Esophagus squamous epithelium (tissue), 5 donors: ENCODE results near the gene PRRG2. TPM values are rescaled to one million over a fixed set of nuclear protein-coding genes. Genes with fewer than 3 reads are reported as not detected.

ENCODE experiments used
- DNase-seq: peaks from one replicate; lab custom pipeline; 2025; lab: John Stamatoyannopoulos, UW
- H3K27ac ChIP-seq, 4 donors: fragments of 200-600 bp; sonication (generic); one replicate each; pipeline ENCODE4 v1.5.1; 2016 to 2019; ENCODE audit warnings: mild to moderate bottlenecking in 1 of 4
- H3K27me3 ChIP-seq, 4 donors: fragments of 200-600 bp; sonication (generic); 1 replicate in 3 of 4; 2 replicates in 1 of 4; pipeline versions ENCODE4 v1.5.1 to v1.6.0; 2017 to 2021; ENCODE audit warnings: antibody characterized with exemption in 1 of 4
- H3K36me3 ChIP-seq, 3 donors: fragments of 200-600 bp; sonication (generic); one replicate each; pipeline ENCODE4 v1.5.1; 2016 to 2019
- H3K4me1 ChIP-seq, 3 donors: fragments of 200-600 bp; sonication (generic); one replicate each; pipeline ENCODE4 v1.5.1; 2017 to 2019
- H3K4me3 ChIP-seq, 4 donors: fragments of 200-600 bp; sonication (generic); 1 replicate in 3 of 4; 2 replicates in 1 of 4; pipeline ENCODE4 v1.5.1; 2016 to 2019; ENCODE audit warnings: mild to moderate bottlenecking in 2 of 4, moderate library complexity in 1 of 4
- H3K9me3 ChIP-seq, 3 donors: fragments of 200-600 bp; sonication (generic); one replicate each; pipeline ENCODE4 v1.5.1; 2016 to 2019
- POLR2A ChIP-seq, 4 donors: fragments of 450-650 bp; IDR thresholded peaks; one replicate each; pipeline ENCODE4 v1.6.1; 2017; ENCODE audit warnings: antibody characterized with exemption in 4 of 4, mild to moderate bottlenecking in 4 of 4, moderate library complexity in 3 of 4
- WGBS, 2 donors: methylation state at CpG; one replicate each; pipeline ENCODE4 v1.1.5; 2018; 5-methylcytosine and 5-hydroxymethylcytosine counted together
- intact Hi-C: fragments of 100-400 bp; cut with DNase I; formaldehyde crosslinking; loops from one replicate; pipeline ENCODE4 v1.15.0; 2022
- total RNA-seq, 4 donors: library from RNA; depleted of rRNA; stranded (reverse); fragments of >200 nt; gene quantifications; one replicate each; pipeline ENCODE4 v1.1.0, GENCODE V29; 2016
- TF ChIP-seq, protein P1 (sequence below), 6 experiments: fragments of 450-650 bp in 4 of 6; fragments of 200-600 bp in 2 of 6; sonication (generic) in 2 of 6; IDR thresholded peaks; one replicate each; pipeline ENCODE4 v1.5.1; 2016 to 2019; ENCODE audit warnings: antibody characterized with exemption in 6 of 6, mild to moderate bottlenecking in 4 of 6, moderate library complexity in 4 of 6
- donor health status: DM: yes; HTN: yes; CAD: no.

PRRG2 gene
- total RNA-seq, 4 donors from 2014 or later, result 7.7 to 19.8 (median 8.8) TPM

DNA sequence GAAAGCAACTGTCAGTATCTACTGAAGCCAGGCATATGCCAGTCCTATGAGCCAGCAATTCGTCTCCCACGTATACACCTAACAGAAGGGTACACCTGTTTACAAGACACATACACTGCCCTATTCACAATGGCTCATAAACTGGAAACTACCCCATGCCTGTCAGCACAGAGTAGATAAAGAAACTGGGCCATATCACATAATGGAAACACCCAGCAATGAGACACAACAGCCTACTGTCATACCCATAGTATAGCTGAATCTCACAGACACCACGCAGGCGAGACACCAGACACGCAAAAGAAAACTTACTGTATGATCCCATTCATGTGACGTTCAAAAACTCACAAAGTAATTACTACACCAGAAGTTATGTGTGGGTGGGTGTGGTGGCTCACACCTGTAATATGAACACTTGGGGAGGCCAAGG, 16.5 kb upstream of the PRRG2 start:
- H3K27me3 ChIP-seq, result no peaks in the 10 kb centered on the region
- H3K36me3 ChIP-seq, result peaks cover 0 to 19% (median 2%) of the 10 kb centered on the region in 3 donors
- H3K27ac ChIP-seq, result no peak overlapping the region
- no peaks in the 10 kb centered on the region for H3K9me3 ChIP-seq
- peaks cover 0 to 61% (median 12%) of the 10 kb centered on the region in 3 donors for H3K4me1 ChIP-seq
- intact Hi-C loops, result no loop called here
- TF ChIP-seq, protein P1, sequence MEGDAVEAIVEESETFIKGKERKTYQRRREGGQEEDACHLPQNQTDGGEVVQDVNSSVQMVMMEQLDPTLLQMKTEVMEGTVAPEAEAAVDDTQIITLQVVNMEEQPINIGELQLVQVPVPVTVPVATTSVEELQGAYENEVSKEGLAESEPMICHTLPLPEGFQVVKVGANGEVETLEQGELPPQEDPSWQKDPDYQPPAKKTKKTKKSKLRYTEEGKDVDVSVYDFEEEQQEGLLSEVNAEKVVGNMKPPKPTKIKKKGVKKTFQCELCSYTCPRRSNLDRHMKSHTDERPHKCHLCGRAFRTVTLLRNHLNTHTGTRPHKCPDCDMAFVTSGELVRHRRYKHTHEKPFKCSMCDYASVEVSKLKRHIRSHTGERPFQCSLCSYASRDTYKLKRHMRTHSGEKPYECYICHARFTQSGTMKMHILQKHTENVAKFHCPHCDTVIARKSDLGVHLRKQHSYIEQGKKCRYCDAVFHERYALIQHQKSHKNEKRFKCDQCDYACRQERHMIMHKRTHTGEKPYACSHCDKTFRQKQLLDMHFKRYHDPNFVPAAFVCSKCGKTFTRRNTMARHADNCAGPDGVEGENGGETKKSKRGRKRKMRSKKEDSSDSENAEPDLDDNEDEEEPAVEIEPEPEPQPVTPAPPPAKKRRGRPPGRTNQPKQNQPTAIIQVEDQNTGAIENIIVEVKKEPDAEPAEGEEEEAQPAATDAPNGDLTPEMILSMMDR (IDR thresholded peaks at IDR 0.05), result no peak
- TF ChIP-seq POLR2A (IDR thresholded peaks at IDR 0.05), result no peak
- H3K4me3 ChIP-seq, result no peak overlapping the region
- 83 to 96% methylated on average over 6 of the region's 6 CpGs for WGBS, 2 donors
- no peak for DNase-seq

DNA sequence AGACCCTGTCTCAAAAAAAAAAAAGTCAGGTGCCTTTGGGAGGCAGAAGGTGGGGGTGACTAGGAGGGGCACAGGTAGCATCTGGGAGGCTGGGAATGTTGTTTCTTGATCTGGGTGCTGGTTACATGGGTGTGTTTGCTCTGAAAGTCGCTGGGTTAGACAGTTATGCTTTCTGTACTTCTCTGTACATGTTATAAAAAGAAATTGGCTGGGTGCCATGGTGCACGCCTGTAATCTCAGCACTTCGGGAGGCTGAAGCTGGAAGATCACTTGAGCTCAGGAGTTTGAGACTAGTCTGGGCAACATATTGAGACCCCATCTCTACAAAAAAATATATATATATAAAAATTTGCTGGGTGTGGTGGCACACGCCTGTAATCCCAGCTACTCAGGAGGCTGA, 15.9 kb upstream of the PRRG2 start:
- Histone ChIP-seq H3K27me3 (no peaks in the 10 kb centered on the region), H3K27ac (peak overlapping the region in 1 of 4 donors; percentile 4), H3K9me3 (no peaks in the 10 kb centered on the region), H3K4me1 (peaks cover 0 to 61% (median 12%) of the 10 kb centered on the region in 3 donors), H3K36me3 (peaks cover 0 to 12% (median 0%) of the 10 kb centered on the region in 3 donors), H3K4me3 (no peak overlapping the region)
- TF ChIP-seq, protein P1 (IDR thresholded peaks at IDR 0.05), result no peak
- TF ChIP-seq POLR2A (IDR thresholded peaks at IDR 0.05), result no peak
- WGBS, 2 donors, result 38 to 45% methylated on average over 4 of the region's 4 CpGs
- DNase-seq, result no peak
- intact Hi-C loops, result no loop called here

DNA sequence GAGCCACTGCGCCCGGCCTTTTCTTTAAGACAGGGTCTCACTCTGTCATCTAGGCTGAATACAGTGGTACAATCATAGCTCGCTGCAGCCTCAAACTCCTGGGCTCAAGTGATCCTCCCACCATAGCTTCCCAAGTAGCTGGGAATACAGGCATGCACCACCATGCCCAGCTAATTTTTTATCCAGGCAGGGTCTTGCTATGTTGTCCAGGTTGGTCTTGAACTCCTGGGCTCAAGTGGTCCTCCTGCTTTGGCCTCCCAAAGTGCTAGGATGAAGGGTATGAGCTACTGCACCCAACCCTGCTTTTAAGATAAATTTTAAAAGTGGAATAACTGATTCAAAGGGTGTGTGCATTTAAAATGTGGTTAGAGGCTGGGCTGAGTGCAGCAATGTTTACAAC, 14.8 kb upstream of the PRRG2 start:
- Histone ChIP-seq H3K4me1 (peaks cover 0 to 61% (median 19%) of the 10 kb centered on the region in 3 donors), H3K9me3 (no peaks in the 10 kb centered on the region)
- no peak for DNase-seq

DNA sequence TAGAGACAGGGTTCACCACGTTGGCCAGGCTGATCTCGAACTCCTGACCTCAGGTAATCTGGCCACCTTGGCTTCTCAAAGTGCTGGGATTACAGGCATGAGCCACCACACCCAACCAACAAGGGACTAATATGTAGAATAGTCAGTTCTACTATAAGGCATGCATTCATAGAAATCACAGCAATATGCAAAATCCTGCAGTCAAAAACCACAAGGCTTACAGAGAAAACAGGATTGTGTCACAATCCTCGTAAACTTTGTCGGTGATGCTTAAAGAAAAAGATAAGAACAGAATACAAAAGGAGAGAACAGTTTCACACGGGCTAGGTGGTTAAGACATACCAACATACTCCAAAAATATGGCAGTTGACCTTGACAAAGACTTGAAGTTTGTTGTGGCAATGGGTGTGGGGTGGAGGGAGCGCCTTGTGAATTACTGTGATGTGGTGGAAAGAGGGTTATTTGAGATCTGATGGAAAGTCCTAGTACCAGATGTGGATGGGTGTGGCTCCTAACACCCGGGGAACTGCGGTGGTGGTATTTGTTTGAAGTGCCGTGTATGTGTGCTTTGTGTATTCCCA, 13.2 kb upstream of the PRRG2 start:
- intact Hi-C loops, result no loop called here
- TF ChIP-seq POLR2A (IDR thresholded peaks at IDR 0.05), result no peak
- TF ChIP-seq, protein P1 (IDR thresholded peaks at IDR 0.05), result no peak
- Histone ChIP-seq H3K9me3 (no peaks in the 10 kb centered on the region), H3K4me3 (no peak overlapping the region), H3K4me1 (peaks cover 0 to 54% (median 19%) of the 10 kb centered on the region in 3 donors), H3K36me3 (peaks cover 0 to under 1% (median 0%) of the 10 kb centered on the region in 3 donors), H3K27ac (peak overlapping the region in 3 of 4 donors; percentile 13 to 43 (median 34)), H3K27me3 (no peaks in the 10 kb centered on the region)
- 49 to 51% methylated on average over 7 to 9 of the region's 9 CpGs for WGBS, 2 donors
- no peak for DNase-seq

More for the DNA sequence above, 14.8 kb upstream of the PRRG2 start:
- no peak for TF ChIP-seq POLR2A (IDR thresholded peaks at IDR 0.05)
- TF ChIP-seq, protein P1 (IDR thresholded peaks at IDR 0.05), result no peak
- Histone ChIP-seq H3K27me3 (no peaks in the 10 kb centered on the region), H3K36me3 (peaks cover 0 to 6% (median 0%) of the 10 kb centered on the region in 3 donors), H3K4me3 (no peak overlapping the region), H3K27ac (peak overlapping the region in 1 of 4 donors; percentile 17)
- intact Hi-C loops, result no loop called here
- WGBS, 2 donors, result 73 to 100% methylated on average over 3 of the region's 3 CpGs

DNA sequence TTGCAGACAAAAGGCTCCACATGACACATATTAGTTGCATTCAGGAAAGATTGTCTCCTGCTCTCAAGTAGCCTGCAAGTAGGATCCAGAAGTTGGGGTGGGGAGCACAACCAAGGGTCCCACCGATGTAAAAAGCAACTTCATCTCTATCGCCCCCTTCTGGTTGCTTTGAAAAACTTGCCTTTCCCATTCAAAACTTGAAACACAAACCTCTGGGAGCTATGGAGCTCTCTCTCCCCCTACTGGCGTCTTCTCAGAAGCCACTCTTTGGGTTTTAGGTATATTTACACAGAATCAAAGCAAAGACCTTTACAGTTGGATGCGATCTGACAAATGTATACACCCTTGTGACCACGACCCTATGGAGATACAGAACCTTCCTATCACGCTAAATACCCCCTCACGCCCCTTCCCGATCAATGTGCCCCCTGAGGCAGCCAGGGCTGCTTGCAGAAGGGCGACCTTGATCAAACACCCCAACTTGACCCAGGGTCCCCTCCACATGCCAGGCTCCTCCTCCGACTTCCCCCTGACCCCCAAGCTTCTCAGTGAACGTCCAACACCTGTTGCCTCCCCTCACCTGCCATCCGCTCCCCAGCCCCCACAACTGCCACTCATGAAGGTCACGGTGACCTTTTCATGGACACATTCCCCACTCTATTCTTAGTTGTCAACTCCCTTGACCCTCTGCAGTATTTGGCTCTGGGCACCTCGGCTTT, 10.8 kb upstream of the PRRG2 start:
- WGBS, 2 donors, result 25 to 26% methylated on average over 11 to 13 of the region's 14 CpGs
- H3K27ac ChIP-seq, result no peak overlapping the region
- peaks cover 0 to 44% (median 12%) of the 10 kb centered on the region in 3 donors for H3K4me1 ChIP-seq
- TF ChIP-seq, protein P1 (IDR thresholded peaks at IDR 0.05), result peak; percentile 96 to 99 (median 98)
- no peak for TF ChIP-seq POLR2A (IDR thresholded peaks at IDR 0.05)
- DNase-seq, result no peak
- no peak overlapping the region for H3K4me3 ChIP-seq
- no peaks in the 10 kb centered on the region for H3K27me3 ChIP-seq
- intact Hi-C loops, result loop anchor here (2.0 to 10.0 kb wide), 2 partner anchors 63 to 105 kb away; partner anchors contain the start of gene PRMT1
- peaks cover 0 to 22% (median 0%) of the 10 kb centered on the region in 3 donors for H3K36me3 ChIP-seq
- H3K9me3 ChIP-seq, result no peaks in the 10 kb centered on the region
